IMR-90 (cell line): Measurements from ENCODE around the gene ABHD2. TPM values are rescaled to one million over a fixed set of nuclear protein-coding genes. Genes with fewer than 3 reads are reported as not detected.

Experiments used
- ATAC-seq: fragments of 200-7000 bp; cut with Tn5 transposase; 2 replicates; pipeline ENCODE4 v1.9.1; 2020; ENCODE audit warnings: low read depth, mild to moderate bottlenecking, moderate library complexity
- BruUV-seq: library from RNA; stranded (reverse); fragments of 400-500 nt; replicated peaks from 2 replicates; lab custom pipeline; 2021; lab: Mats Ljungman, UMichigan
- CTCF ChIA-PET: fragments of 300-600 bp; formaldehyde crosslinking; extraction: SDS; loops from one replicate; lab custom pipeline; 2021; ENCODE audit warnings: antibody characterized with exemption; lab: Yijun Ruan, JAX
- POLR2A ChIA-PET: fragments of 300-600 bp; sonication (Branson Sonifier 250); formaldehyde crosslinking; loops from one replicate; lab custom pipeline; 2022; ENCODE audit warnings: antibody characterized with exemption; ENCODE audit not compliant: unreplicated experiment; lab: Charles Lee
- DNase-seq: peaks from one replicate; pipeline ENCODE4 v3.0.0; 2013
- H2AFZ ChIP-seq: replicated peaks from 2 replicates; pipeline ENCODE3; 2013; ENCODE audit warnings: low read length, mild to moderate bottlenecking; ENCODE audit not compliant: poor library complexity
- H2AK5ac ChIP-seq: 2 replicates; pipeline ENCODE4 v1.6.1; 2013; ENCODE audit warnings: low read depth, low read length, inconsistent platforms
- H2AK9ac ChIP-seq: replicated peaks from 2 replicates; pipeline ENCODE3; 2013; ENCODE audit warnings: mild to moderate bottlenecking, low read depth, low read length, moderate library complexity; ENCODE audit not compliant: poor library complexity
- H2BK120ac ChIP-seq: 2 replicates; pipeline ENCODE4 v1.6.1; 2013; ENCODE audit warnings: low read depth, low read length, inconsistent platforms
- H2BK15ac ChIP-seq: 3 replicates; pipeline ENCODE4 v1.6.1; 2013; ENCODE audit warnings: low read depth, low read length, inconsistent platforms
- H2BK20ac ChIP-seq: 2 replicates; pipeline ENCODE4 v1.6.1; 2013; ENCODE audit warnings: low read depth, mild to moderate bottlenecking, inconsistent platforms, low read length, moderate library complexity
- H2BK5ac ChIP-seq: 2 replicates; pipeline ENCODE4 v1.6.1; 2013; ENCODE audit warnings: mild to moderate bottlenecking, low read depth, low read length, inconsistent platforms; ENCODE audit not compliant: poor library complexity, severe bottlenecking
- H3K14ac ChIP-seq: replicated peaks from 2 replicates; pipeline ENCODE4 v1.6.1; 2013; ENCODE audit warnings: low read depth, low read length, inconsistent platforms
- H3K18ac ChIP-seq: 2 replicates; pipeline ENCODE4 v1.6.1; 2013; ENCODE audit warnings: low read depth, low read length, control low read depth
- H3K23ac ChIP-seq: 2 replicates; pipeline ENCODE4 v1.6.1; 2013; ENCODE audit warnings: low read depth, low read length, inconsistent platforms
- H3K27ac ChIP-seq: 2 replicates; pipeline ENCODE4 v1.5.1; 2013; ENCODE audit warnings: mild to moderate bottlenecking, control low read depth, low read length; ENCODE audit not compliant: insufficient read depth
- H3K27me3 ChIP-seq: 2 replicates; pipeline ENCODE4 v1.6.1; 2013; ENCODE audit warnings: low read length; ENCODE audit not compliant: control insufficient read depth, insufficient read depth
- H3K36me3 ChIP-seq: 2 replicates; pipeline ENCODE4 v1.6.1; 2013; ENCODE audit warnings: low read length, mixed read lengths; ENCODE audit not compliant: control insufficient read depth, insufficient read depth
- H3K4ac ChIP-seq: 2 replicates; pipeline ENCODE4 v1.6.1; 2013; ENCODE audit warnings: low read depth, low read length, inconsistent platforms
- H3K4me1 ChIP-seq: 2 replicates; pipeline ENCODE4 v1.6.1; 2013; ENCODE audit warnings: low read length, mixed read lengths; ENCODE audit not compliant: control insufficient read depth, insufficient read depth
- H3K4me2 ChIP-seq: 2 replicates; pipeline ENCODE4 v1.6.1; 2013; ENCODE audit warnings: low read depth, mild to moderate bottlenecking, control low read depth, low read length, moderate library complexity
- H3K4me3 ChIP-seq: 2 replicates; pipeline ENCODE4 v1.5.1; 2013; ENCODE audit warnings: low read depth, mild to moderate bottlenecking, control low read depth, low read length, moderate library complexity; ENCODE audit not compliant: insufficient read depth
- H3K56ac ChIP-seq: 2 replicates; pipeline ENCODE4 v1.6.1; 2013; ENCODE audit warnings: low read length, inconsistent platforms; ENCODE audit not compliant: insufficient read depth; ENCODE audit errors: extremely low read depth
- H3K79me1 ChIP-seq, 2 experiments: 2 replicates each; pipeline ENCODE4 v1.6.1; 2013; ENCODE audit warnings: low read length in 2 of 2, inconsistent platforms in 1 of 2, low read depth in 1 of 2
- H3K9ac ChIP-seq: 2 replicates; pipeline ENCODE4 v1.6.1; 2013; ENCODE audit warnings: low read depth, low read length, control low read depth
- H3K9me1 ChIP-seq: 2 replicates; pipeline ENCODE4 v1.6.1; 2013; ENCODE audit warnings: low read length, inconsistent platforms; ENCODE audit not compliant: insufficient read depth
- H3K9me3 ChIP-seq: 2 replicates; pipeline ENCODE4 v1.6.1; 2013; ENCODE audit warnings: low read length; ENCODE audit not compliant: control insufficient read depth, insufficient read depth
- H4K20me1 ChIP-seq: 2 replicates; pipeline ENCODE4 v1.6.1; 2013; ENCODE audit warnings: low read length, inconsistent platforms; ENCODE audit not compliant: insufficient read depth
- H4K5ac ChIP-seq: 2 replicates; pipeline ENCODE4 v1.6.1; 2013; ENCODE audit warnings: mild to moderate bottlenecking, low read depth, low read length, control low read depth
- H4K8ac ChIP-seq, 2 experiments: 2 replicates each; pipeline ENCODE4 v1.6.1; 2013; ENCODE audit warnings: low read depth in 2 of 2, low read length in 2 of 2, control low read depth in 1 of 2, inconsistent platforms in 1 of 2
- H4K91ac ChIP-seq: 2 replicates; pipeline ENCODE4 v1.6.1; 2013; ENCODE audit warnings: low read depth, low read length, inconsistent platforms; ENCODE audit not compliant: insufficient read depth
- BHLHE40 ChIP-seq: fragments of 150-350 bp; IDR thresholded peaks from 2 replicates; pipeline ENCODE4 v1.6.1; 2016; ENCODE audit warnings: mild to moderate bottlenecking, low read depth, low read length
- CEBPB ChIP-seq: IDR thresholded peaks from 2 replicates; pipeline ENCODE4 v1.6.1; 2012; ENCODE audit warnings: low read depth, low read length, improper control_type of control experiment
- CHD1 ChIP-seq: IDR thresholded peaks from 2 replicates; pipeline ENCODE4 v1.6.1; 2012; ENCODE audit warnings: low read depth, low read length, improper control_type of control experiment
- CTCF ChIP-seq: conservative IDR thresholded peaks from 2 replicates; pipeline ENCODE4 v1.5.1; 2012; ENCODE audit warnings: mild to moderate bottlenecking, low read depth, low read length, improper control_type of control experiment
- ELK1 ChIP-seq: fragments of 150-350 bp; IDR thresholded peaks from 2 replicates; pipeline ENCODE4 v1.6.1; 2016; ENCODE audit warnings: low read depth, mild to moderate bottlenecking, low read length, moderate library complexity, borderline replicate concordance
- FOS ChIP-seq: fragments of 150-350 bp; IDR thresholded peaks from 2 replicates; pipeline ENCODE4 v1.6.1; 2016; ENCODE audit warnings: low read depth, low read length
- MAFK ChIP-seq: IDR thresholded peaks from 2 replicates; pipeline ENCODE4 v1.6.1; 2012; ENCODE audit warnings: low read depth, low read length, improper control_type of control experiment
- MAZ ChIP-seq: IDR thresholded peaks from 2 replicates; pipeline ENCODE4 v1.6.1; 2012; ENCODE audit warnings: low read depth, mild to moderate bottlenecking, low read length, improper control_type of control experiment, moderate library complexity, borderline replicate concordance
- MXI1 ChIP-seq: IDR thresholded peaks from 2 replicates; pipeline ENCODE4 v1.6.1; 2012; ENCODE audit warnings: low read depth, mild to moderate bottlenecking, low read length, moderate library complexity, borderline replicate concordance
- NFE2L2 ChIP-seq: fragments of 150-350 bp; IDR thresholded peaks from 2 replicates; pipeline ENCODE4 v1.6.1; 2016; ENCODE audit warnings: low read depth, mild to moderate bottlenecking, low read length
- POLR2A ChIP-seq: IDR thresholded peaks from 2 replicates; pipeline ENCODE4 v1.6.1; 2012; ENCODE audit warnings: mild to moderate bottlenecking, low read depth, low read length
- RAD21 ChIP-seq: IDR thresholded peaks from 2 replicates; pipeline ENCODE4 v1.6.1; 2012; ENCODE audit warnings: low read length, improper control_type of control experiment
- RCOR1 ChIP-seq: IDR thresholded peaks from 2 replicates; pipeline ENCODE4 v1.6.1; 2012; ENCODE audit warnings: mild to moderate bottlenecking, low read length, improper control_type of control experiment; ENCODE audit not compliant: insufficient replicate concordance
- RFX5 ChIP-seq: IDR thresholded peaks from 2 replicates; pipeline ENCODE4 v1.8.0; 2012; ENCODE audit warnings: low read depth, mild to moderate bottlenecking, low read length, moderate library complexity
- SMC3 ChIP-seq: fragments of 150-350 bp; IDR thresholded peaks from 2 replicates; pipeline ENCODE4 v1.6.1; 2016; ENCODE audit warnings: low read depth, mild to moderate bottlenecking, antibody characterized with exemption, low read length, moderate library complexity
- USF2 ChIP-seq: fragments of 150-350 bp; IDR thresholded peaks from 2 replicates; pipeline ENCODE4 v1.6.1; 2017; ENCODE audit warnings: mild to moderate bottlenecking, antibody characterized with exemption, low read length, low read depth
- WGBS, 2 experiments: methylation state at CpG; one replicate each; pipeline versions ENCODE4 v1.1.5 to v1.1.7; 2013; ENCODE audit warnings: missing lambda C conversion rate in 2 of 2; ENCODE audit not compliant: insufficient read length in 1 of 2; ENCODE audit errors: extremely low coverage in 2 of 2; 5-methylcytosine and 5-hydroxymethylcytosine counted together
- dilution Hi-C: fragments of 300-500 bp; cut with HindIII; formaldehyde crosslinking; loops from one replicate; pipeline ENCODE4 v1.14.3; 2018; ENCODE audit warnings: low sequenced_read_pairs; ENCODE audit not compliant: unreplicated experiment
- in situ Hi-C: fragments of 300-500 bp; cut with MboI; formaldehyde crosslinking; loops from 3 replicates; pipeline ENCODE4 v1.14.3; 2019; ENCODE audit warnings: low sequenced_read_pairs, inconsistent platforms, mixed read lengths
- intact Hi-C: fragments of 100-400 bp; cut with micrococcal nuclease; formaldehyde crosslinking; loops from 2 replicates; pipeline ENCODE4 v1.10.0; 2022
- polyA plus RNA-seq, 3 experiments: library from polyadenylated mRNA; depleted of rRNA; stranded (reverse); fragments of >200 nt; gene quantifications; 2 replicates each; pipeline ENCODE4 v1.2.3, GENCODE V29; 2012; ENCODE audit warnings: low replicate concordance in 1 of 3
- total RNA-seq: library from RNA; depleted of rRNA; stranded (reverse); fragments of >200 nt; gene quantifications from 2 replicates; pipeline ENCODE4 v1.2.3, GENCODE V29; 2012

ABHD2 gene
- total and polyA plus RNA-seq, 2 of the 4 experiments (the other 2 are of a cell fraction) = 31.2 to 62.9 TPM

GRCh38 chr15:89110060-89110459 is 21.8 kb downstream of the ABHD2 start:
- Histone ChIP-seq H3K4me2 (no peak overlapping the region), H2AK5ac (no peak overlapping the region), H2AK9ac (no peak overlapping the region), H3K27me3 (no peaks in the 10 kb centered on the region), H3K4ac (no peak overlapping the region), H3K56ac (no peak overlapping the region), H3K4me3 (no peak overlapping the region), H2BK15ac (no peak overlapping the region), H3K4me1 (peaks cover 24% of the 10 kb centered on the region), H4K5ac (no peak overlapping the region), H3K9me3 (no peaks in the 10 kb centered on the region), H3K9me1 (peaks cover 22% of the 10 kb centered on the region), H4K20me1 (no peaks in the 10 kb centered on the region), H3K23ac (no peak overlapping the region), H2AFZ (no peak overlapping the region), H3K36me3 (peaks cover 5% of the 10 kb centered on the region), H3K79me1 (peaks cover 58 to 78% of the 10 kb centered on the region in 2 experiments), H3K18ac (no peak overlapping the region), H2BK5ac (no peak overlapping the region), H4K8ac (no peak overlapping the region), H3K14ac (no peak overlapping the region), H2BK20ac (no peak overlapping the region), H4K91ac (no peak overlapping the region), H2BK120ac (no peak overlapping the region), H3K9ac (no peak overlapping the region), H3K27ac (no peak overlapping the region)
- ChIA-PET CTCF (no interaction called here), POLR2A (no interaction called here)
- ATAC-seq (no peak), DNase-seq (no peak)
- no TSS peak for BruUV-seq
- intact Hi-C loops (no loop called here), in situ Hi-C loops (no loop called here), dilution Hi-C loops (no loop called here)
- WGBS, 2 experiments = 96% methylated on average over 6 of the region's 8 CpGs; no CpG with 5 or more reads in 1 of the 2 experiments
- no peak for TF ChIP-seq CHD1
- TF ChIP-seq RAD21 = no peak
- no peak for TF ChIP-seq SMC3
- TF ChIP-seq MAZ = no peak
- TF ChIP-seq FOS = no peak
- no peak for TF ChIP-seq RCOR1
- TF ChIP-seq POLR2A = no peak
- no peak for TF ChIP-seq RFX5
- no peak for TF ChIP-seq MXI1
- no peak for TF ChIP-seq MAFK
- TF ChIP-seq ELK1 = no peak
- no peak for TF ChIP-seq CEBPB
- TF ChIP-seq CTCF = no peak
- TF ChIP-seq BHLHE40 = no peak
- TF ChIP-seq NFE2L2 = no peak
- no peak for TF ChIP-seq USF2
